GM19452 (cell line): ENCODE data around the gene LYRM2.

Experiments used
- ATAC-seq: cut with Tn5 transposase; IDR thresholded peaks from one replicate; pipeline ENCODE4 v1.9.1; 2021; ENCODE audit not compliant: unreplicated experiment

LYRM2 gene

GRCh38 chr6:89596484-89596883 lies 42.1 kb downstream of the LYRM2 start:
- ATAC-seq: no peak

- peak; percentile 94 for ATAC-seq
Measured at GRCh38 chr6:89596056-89596455, 42.5 kb downstream of the LYRM2 start.

- ATAC-seq: no peak
Measured at GRCh38 chr6:89591745-89592144, 46.8 kb downstream of the LYRM2 start.

- no peak for ATAC-seq
Measured at GRCh38 chr6:89590133-89590532, 48.4 kb downstream of the LYRM2 start.

GRCh38 chr6:89589297-89590025 lies 49.1 kb downstream of the LYRM2 start:
- no peak for ATAC-seq

- ATAC-seq: no peak
Measured at GRCh38 chr6:89585154-89585553, 53.4 kb downstream of the LYRM2 start.

GRCh38 chr6:89584539-89584938 lies 54.0 kb downstream of the LYRM2 start:
- no peak for ATAC-seq

GRCh38 chr6:89583559-89583958 lies 55.0 kb downstream of the LYRM2 start:
- ATAC-seq: no peak

- ATAC-seq: no peak
Measured at GRCh38 chr6:89582669-89583325, 55.8 kb downstream of the LYRM2 start.

GRCh38 chr6:89581689-89582088 lies 56.9 kb downstream of the LYRM2 start:
- ATAC-seq: no peak

- ATAC-seq: no peak
Measured at GRCh38 chr6:89580997-89581666, 57.4 kb downstream of the LYRM2 start.

GRCh38 chr6:89575562-89575960 lies 63.0 kb downstream of the LYRM2 start:
- no peak for ATAC-seq

GRCh38 chr6:89574910-89575561 lies 63.5 kb downstream of the LYRM2 start:
- ATAC-seq: no peak

GRCh38 chr6:89567630-89568390 lies 70.7 kb downstream of the LYRM2 start:
- ATAC-seq: no peak

- ATAC-seq: no peak
Measured at GRCh38 chr6:89566930-89567629, 71.5 kb downstream of the LYRM2 start.

- ATAC-seq: no peak
Measured at GRCh38 chr6:89566008-89566800, 72.3 kb downstream of the LYRM2 start.

GRCh38 chr6:89564752-89565427 lies 73.7 kb downstream of the LYRM2 start:
- ATAC-seq: no peak

- no peak for ATAC-seq
Measured at GRCh38 chr6:89563866-89564265, 74.7 kb downstream of the LYRM2 start.
